ENCODE data around the gene HNRNPA0. TPM values are rescaled to one million over a fixed set of nuclear protein-coding genes. Genes with fewer than 3 reads are reported as not detected.

HNRNPA0 gene
- total and polyA plus RNA-seq, 2 of the 8 experiments (the other 6 are each of a cell fraction or from before 2014, with no cell fraction given), result 22.0 to 71.3 TPM

DNA sequence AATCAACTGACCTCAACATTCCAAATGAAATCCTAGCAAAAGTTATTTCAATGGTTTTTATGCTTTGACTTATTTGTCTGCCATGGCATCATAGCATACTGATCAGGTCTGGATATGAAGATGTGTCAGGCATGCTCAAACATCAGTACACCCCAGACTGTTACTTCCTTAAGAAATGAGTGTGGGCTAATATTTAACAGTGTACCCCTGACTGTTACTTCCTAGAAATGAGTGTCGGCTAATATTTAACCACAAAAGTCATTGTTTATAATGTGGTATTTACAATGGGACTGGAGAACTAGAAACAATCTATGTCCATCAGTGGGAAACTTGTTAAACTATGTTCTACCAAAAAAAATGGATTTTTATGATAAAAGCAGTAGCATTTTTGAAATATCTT is 38.1 kb upstream of the HNRNPA0 start (continued):
- TF ChIP-seq, protein P1, sequence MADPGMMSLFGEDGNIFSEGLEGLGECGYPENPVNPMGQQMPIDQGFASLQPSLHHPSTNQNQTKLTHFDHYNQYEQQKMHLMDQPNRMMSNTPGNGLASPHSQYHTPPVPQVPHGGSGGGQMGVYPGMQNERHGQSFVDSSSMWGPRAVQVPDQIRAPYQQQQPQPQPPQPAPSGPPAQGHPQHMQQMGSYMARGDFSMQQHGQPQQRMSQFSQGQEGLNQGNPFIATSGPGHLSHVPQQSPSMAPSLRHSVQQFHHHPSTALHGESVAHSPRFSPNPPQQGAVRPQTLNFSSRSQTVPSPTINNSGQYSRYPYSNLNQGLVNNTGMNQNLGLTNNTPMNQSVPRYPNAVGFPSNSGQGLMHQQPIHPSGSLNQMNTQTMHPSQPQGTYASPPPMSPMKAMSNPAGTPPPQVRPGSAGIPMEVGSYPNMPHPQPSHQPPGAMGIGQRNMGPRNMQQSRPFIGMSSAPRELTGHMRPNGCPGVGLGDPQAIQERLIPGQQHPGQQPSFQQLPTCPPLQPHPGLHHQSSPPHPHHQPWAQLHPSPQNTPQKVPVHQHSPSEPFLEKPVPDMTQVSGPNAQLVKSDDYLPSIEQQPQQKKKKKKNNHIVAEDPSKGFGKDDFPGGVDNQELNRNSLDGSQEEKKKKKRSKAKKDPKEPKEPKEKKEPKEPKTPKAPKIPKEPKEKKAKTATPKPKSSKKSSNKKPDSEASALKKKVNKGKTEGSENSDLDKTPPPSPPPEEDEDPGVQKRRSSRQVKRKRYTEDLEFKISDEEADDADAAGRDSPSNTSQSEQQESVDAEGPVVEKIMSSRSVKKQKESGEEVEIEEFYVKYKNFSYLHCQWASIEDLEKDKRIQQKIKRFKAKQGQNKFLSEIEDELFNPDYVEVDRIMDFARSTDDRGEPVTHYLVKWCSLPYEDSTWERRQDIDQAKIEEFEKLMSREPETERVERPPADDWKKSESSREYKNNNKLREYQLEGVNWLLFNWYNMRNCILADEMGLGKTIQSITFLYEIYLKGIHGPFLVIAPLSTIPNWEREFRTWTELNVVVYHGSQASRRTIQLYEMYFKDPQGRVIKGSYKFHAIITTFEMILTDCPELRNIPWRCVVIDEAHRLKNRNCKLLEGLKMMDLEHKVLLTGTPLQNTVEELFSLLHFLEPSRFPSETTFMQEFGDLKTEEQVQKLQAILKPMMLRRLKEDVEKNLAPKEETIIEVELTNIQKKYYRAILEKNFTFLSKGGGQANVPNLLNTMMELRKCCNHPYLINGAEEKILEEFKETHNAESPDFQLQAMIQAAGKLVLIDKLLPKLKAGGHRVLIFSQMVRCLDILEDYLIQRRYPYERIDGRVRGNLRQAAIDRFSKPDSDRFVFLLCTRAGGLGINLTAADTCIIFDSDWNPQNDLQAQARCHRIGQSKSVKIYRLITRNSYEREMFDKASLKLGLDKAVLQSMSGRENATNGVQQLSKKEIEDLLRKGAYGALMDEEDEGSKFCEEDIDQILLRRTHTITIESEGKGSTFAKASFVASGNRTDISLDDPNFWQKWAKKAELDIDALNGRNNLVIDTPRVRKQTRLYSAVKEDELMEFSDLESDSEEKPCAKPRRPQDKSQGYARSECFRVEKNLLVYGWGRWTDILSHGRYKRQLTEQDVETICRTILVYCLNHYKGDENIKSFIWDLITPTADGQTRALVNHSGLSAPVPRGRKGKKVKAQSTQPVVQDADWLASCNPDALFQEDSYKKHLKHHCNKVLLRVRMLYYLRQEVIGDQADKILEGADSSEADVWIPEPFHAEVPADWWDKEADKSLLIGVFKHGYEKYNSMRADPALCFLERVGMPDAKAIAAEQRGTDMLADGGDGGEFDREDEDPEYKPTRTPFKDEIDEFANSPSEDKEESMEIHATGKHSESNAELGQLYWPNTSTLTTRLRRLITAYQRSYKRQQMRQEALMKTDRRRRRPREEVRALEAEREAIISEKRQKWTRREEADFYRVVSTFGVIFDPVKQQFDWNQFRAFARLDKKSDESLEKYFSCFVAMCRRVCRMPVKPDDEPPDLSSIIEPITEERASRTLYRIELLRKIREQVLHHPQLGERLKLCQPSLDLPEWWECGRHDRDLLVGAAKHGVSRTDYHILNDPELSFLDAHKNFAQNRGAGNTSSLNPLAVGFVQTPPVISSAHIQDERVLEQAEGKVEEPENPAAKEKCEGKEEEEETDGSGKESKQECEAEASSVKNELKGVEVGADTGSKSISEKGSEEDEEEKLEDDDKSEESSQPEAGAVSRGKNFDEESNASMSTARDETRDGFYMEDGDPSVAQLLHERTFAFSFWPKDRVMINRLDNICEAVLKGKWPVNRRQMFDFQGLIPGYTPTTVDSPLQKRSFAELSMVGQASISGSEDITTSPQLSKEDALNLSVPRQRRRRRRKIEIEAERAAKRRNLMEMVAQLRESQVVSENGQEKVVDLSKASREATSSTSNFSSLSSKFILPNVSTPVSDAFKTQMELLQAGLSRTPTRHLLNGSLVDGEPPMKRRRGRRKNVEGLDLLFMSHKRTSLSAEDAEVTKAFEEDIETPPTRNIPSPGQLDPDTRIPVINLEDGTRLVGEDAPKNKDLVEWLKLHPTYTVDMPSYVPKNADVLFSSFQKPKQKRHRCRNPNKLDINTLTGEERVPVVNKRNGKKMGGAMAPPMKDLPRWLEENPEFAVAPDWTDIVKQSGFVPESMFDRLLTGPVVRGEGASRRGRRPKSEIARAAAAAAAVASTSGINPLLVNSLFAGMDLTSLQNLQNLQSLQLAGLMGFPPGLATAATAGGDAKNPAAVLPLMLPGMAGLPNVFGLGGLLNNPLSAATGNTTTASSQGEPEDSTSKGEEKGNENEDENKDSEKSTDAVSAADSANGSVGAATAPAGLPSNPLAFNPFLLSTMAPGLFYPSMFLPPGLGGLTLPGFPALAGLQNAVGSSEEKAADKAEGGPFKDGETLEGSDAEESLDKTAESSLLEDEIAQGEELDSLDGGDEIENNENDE (IDR thresholded peaks at IDR 0.05; ENCODE audit: insufficient replicate concordance, low read length), result no peak
- TF ChIP-seq, protein P2, sequence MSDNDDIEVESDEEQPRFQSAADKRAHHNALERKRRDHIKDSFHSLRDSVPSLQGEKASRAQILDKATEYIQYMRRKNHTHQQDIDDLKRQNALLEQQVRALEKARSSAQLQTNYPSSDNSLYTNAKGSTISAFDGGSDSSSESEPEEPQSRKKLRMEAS (IDR thresholded peaks at IDR 0.05), result no peak
- TF ChIP-seq CBX5 (IDR thresholded peaks at IDR 0.05; ENCODE audit: low read depth, low read length) (no peak), BCL11A (IDR thresholded peaks at IDR 0.05; ENCODE audit: low read depth in 2 of 2, low read length in 2 of 2) (no peak), NRF1 (IDR thresholded peaks at IDR 0.05; ENCODE audit: low read depth, low read length) (no peak), SP1 (IDR thresholded peaks at IDR 0.05; ENCODE audit: low read depth, low read length) (no peak), ASH2L (IDR thresholded peaks at IDR 0.05; ENCODE audit: low read length) (no peak), TBP (IDR thresholded peaks at IDR 0.05; ENCODE audit: low read depth, low read length) (no peak), RFX5 (IDR thresholded peaks at IDR 0.05; ENCODE audit: borderline replicate concordance, low read depth, low read length) (no peak), SP4 (IDR thresholded peaks at IDR 0.05; ENCODE audit: low read length) (no peak)

All from H1 (cell line).